ENCODE measurements around the gene OR1F1.
"Not testable (repeated sequence)": the region's sequence is repeated elsewhere in the genome, so short reads cannot be mapped to it uniquely, and the experiment has no call there.

The OR1F1 gene
- 0 reads per million in 2 donors for total RNA-seq

- peak in 4 of 5 experiments; percentile 42 to 91 (median 58) for DNase-seq
Observed at GRCh38 chr16:3187798-3188674, at the start of gene OR1F1. OR1F1 (plus strand) TSS chr16:3188204.

GRCh38 chr16:3138342-3138741 is 49.7 kb upstream of the OR1F1 start:
- no peak for DNase-seq

DNA sequence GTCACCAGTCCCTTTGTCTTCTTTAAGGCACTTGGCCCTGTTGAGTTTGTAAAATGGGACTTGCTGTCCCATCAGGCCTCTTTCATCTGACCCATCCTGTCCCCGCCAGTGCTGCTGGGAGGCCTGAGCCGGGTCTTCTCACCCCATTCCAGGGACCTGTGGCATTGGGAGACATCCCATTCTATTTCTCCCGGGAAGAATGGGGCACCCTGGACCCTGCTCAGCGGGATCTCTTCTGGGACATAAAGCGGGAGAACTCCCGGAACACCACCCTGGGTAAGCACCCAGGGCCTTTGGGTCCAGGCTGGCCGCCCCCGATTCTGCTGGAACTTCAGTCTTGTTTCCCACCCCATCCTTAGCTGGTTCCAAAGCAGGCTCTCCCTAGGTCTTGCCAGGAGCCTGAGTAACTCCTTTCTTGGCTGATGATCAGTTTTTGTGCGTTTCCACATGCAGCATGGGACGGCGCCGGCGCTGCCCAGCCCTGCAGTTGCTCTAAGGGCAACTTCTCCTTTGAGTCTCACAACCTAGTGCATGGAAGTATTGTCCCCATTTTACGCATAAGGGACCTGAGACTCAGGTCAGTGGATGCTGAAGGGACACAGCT is 49.1 kb upstream of the OR1F1 start:
- no peak for DNase-seq

GRCh38 chr16:3139561-3139960 is 48.4 kb upstream of the OR1F1 start:
- DNase-seq: not testable (repeated sequence)

- no peak for DNase-seq
Observed at GRCh38 chr16:3140603-3141427, 47.2 kb upstream of the OR1F1 start.

DNA sequence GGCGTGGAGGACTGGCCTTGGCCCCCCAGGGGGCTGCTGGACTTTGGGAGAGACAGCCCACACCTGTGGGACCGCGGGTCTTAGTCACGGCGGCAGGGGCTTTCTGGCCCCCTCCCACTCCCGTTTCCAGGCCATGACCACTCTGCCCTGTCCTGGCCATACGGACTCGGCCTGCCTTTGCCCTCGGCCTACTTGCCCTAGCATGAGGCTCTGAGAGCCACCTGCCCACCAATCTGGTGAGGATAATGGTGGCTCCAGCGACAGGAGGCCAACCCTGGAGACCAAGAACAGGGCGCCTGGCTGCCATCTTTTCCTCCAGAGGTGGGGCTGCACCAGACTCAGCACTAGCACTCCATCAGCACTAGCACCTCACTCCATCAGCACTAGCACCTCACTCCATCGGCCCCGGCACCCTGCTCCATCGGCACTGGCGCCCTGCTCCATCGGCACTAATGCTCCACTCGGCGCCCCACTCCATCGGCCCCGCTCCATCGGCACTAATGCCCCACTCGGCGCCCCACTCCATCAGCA is 46.2 kb upstream of the OR1F1 start:
- DNase-seq: no peak

DNA sequence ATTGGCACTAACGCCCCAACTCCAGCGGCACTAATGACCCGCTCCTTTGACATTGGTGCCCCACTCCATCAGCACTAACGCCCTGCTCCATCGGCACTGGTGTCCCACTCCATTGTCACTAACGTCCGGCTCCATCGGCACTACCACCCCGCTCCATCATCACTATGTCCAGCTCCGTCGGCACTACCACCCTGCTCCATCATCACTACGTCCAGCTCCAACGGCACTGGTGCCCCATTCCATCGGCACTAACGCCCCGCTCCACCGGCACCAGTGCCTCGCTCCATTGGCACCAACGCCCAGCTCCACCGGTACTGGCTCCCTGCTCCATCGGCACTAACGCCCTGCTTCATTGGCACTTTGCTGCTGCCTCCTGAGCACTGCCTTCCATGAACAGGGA is 45.7 kb upstream of the OR1F1 start:
- DNase-seq: no peak

DNA sequence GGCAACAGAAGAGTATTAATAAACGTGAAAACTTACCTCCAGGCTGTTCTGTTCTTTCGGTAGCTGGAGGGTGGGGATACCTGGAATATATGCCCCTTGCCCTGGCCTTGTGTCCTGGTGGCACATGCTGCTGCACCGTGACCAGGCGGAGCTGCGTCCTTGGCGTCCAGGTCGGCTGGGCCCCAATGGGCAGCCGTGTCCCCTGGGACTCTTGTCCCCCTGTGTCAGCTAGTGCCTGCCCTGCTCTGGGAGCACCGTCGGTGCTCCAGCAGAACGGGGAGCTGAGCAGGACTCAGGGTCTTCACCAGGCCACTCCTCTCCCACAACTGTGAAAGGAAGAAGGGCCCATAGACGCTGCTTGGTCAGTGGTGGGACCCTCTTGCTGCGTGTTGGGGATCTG is 45.2 kb upstream of the OR1F1 start:
- no peak for DNase-seq

GRCh38 chr16:3143189-3143588 is 44.8 kb upstream of the OR1F1 start:
- no peak for DNase-seq

DNA sequence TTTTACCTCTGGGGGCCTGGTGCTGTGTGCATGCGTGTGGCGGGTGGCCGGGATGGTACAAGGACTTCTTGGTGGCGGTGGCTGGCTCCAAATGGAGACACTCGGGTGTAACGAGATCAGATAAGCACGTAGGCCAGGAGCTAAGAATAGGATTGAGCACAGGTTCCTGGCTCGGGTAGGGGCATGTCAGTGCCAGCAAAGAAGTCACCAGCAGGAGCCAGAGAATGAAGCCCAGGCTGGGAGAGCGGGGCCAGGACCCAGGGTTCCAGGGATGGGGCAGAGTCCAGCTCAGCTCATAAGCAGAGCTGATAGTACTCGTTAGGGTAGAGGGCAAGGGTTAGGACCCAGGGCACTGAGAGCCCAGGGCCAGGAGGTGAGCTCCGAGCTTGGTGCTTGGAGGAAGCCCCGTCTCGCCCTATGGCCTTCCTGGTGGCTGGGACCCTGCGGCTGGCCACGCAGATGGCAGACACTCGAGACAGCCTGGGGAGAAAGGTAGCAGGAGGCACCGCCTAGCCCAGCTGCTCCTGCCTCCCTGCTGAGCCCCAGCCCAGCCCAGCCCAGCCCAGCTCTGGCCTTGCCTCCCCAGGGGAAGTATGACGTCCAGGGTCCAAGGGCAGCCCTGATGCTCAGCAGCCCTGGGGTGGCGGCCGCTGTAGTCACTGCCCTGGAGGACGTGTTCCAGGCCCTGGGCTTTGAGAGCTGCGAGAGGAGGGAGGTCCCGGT is 44.2 kb upstream of the OR1F1 start:
- no peak for DNase-seq

DNA sequence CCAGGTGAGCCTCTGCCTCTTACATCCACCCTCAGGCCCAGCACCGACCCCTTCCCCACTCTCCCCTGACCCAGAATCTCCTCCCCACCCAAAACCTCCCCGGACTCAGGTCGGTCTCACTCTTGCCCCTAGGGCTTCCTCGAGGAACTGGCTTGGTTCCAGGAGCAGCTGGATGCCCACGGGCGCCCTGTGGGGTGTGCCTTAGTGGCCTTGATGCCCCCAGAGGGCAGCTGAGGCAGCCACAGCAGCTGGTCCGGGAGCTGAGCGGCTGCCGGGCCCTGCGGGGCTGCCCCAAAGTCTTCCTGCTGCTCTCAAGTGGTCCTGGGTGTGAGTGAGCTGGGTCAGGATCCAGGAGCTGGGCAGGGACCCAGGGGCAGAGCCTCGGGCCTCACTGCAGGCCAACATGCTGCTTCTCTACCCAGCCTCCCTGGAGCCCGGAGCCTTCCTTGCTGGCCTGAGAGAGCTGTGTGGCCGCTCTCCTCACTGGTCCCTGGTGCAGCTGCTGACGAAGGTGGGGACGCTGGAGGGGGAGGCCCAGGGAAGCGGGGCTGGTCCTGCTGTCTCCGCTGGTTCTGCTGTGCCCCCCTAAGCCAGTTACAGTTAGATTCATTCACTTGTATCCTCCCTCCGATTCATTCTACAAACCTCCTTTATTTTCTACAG is 43.6 kb upstream of the OR1F1 start:
- DNase-seq: no peak

GRCh38 chr16:3145151-3145550 is 42.9 kb upstream of the OR1F1 start:
- DNase-seq: no peak

GRCh38 chr16:3145660-3146059 is 42.3 kb upstream of the OR1F1 start:
- DNase-seq: no peak

DNA sequence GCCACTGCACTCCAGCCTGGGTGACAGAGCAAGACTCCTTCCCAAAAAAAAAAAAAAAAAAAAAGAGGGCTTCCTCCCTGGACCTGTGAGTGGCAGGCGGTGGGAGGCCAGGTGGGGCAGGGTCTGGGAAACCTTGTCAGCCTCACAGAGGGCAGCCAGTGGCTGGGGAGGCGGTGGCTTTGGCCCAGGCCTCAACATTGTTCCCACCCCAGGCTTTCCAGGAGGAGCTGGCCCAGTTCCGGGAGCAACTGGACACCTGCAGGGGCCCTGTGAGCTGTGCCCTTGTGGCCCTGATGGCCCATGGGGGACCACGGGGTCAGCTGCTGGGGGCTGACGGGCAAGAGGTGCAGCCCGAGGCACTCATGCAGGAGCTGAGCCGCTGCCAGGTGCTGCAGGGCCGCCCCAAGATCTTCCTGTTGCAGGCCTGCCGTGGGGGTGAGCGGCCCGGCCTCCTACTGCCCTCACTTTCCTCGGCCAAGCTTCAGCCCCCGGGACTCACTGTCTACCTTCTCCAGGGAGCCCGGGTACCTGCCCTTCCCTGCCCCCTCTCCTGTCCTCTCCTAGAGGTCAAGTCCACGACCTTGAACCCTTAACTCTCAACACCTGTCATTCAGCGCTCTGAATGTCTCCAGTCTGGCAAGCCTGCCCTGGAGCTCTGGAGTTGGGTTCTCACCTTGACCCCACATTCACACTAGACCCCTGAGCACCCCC is 40.8 kb upstream of the OR1F1 start:
- no peak for DNase-seq

DNA sequence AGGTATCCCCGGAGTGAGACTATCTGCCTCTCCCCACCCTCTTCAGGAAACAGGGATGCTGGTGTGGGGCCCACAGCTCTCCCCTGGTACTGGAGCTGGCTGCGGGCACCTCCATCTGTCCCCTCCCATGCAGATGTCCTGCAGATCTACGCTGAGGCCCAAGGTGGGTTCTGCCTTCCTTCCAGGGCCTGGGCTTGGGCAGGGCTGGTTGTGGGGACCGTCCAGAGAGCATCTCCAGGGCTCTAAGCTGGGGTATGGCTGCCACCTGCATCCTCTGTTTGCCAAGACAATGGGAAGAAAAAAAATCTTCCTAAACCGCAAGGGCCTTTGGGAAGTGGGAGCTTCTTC is 40.3 kb upstream of the OR1F1 start:
- no peak for DNase-seq

- DNase-seq: no peak
Observed at GRCh38 chr16:3148256-3149192, 39.5 kb upstream of the OR1F1 start.

GRCh38 chr16:3149193-3149530 is 38.8 kb upstream of the OR1F1 start:
- no peak for DNase-seq

- DNase-seq: peak in 2 of 5 experiments; percentile 30 to 59
Observed at GRCh38 chr16:3149630-3150345, 38.2 kb upstream of the OR1F1 start.

Data from T-helper 2 cell (primary cell).